Measurements from ENCODE around the gene NR3C2. TPM values are rescaled to one million over a fixed set of nuclear protein-coding genes. Genes with fewer than 3 reads are reported as not detected.

The NR3C2 gene
- total and polyA plus RNA-seq, 7 donors, result 0.70 to 17.9 (median 7.5) TPM

DNA sequence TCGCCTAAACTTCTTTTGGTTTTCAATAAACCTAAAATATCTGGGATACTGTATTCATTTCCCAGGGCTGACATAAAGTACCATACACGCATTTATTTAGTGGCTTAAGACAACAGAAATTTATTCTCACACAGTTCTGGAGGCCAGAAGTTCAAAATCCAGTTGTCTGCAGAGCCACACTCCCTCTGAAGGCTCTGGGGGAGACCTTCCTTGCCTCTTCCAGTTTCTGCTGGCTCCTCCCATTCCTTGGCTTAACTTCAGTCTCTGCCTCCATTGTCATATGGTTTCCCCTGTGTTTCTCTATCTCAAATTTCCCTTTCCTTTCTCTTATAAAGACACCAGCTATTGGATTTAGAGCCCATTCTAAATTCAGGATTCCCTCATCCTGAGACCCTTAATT is 44.4 kb downstream of the NR3C2 start:
- intact Hi-C loops (cut with DNase I), result no loop called here
- Histone ChIP-seq H3K9me3 (no peaks in the 10 kb centered on the region), H3K4me1 (peaks cover 18% of the 10 kb centered on the region), H3K36me3 (ENCODE audit: insufficient read depth in 1 of 2, low read depth in 1 of 2) (no peaks in the 10 kb centered on the region), H3K27ac (no peak overlapping the region), H3K27me3 (ENCODE audit: insufficient read depth in 3 of 3, low read length in 2 of 3) (no peaks in the 10 kb centered on the region), H3K4me3 (no peak overlapping the region)
- TF ChIP-seq, protein P1, sequence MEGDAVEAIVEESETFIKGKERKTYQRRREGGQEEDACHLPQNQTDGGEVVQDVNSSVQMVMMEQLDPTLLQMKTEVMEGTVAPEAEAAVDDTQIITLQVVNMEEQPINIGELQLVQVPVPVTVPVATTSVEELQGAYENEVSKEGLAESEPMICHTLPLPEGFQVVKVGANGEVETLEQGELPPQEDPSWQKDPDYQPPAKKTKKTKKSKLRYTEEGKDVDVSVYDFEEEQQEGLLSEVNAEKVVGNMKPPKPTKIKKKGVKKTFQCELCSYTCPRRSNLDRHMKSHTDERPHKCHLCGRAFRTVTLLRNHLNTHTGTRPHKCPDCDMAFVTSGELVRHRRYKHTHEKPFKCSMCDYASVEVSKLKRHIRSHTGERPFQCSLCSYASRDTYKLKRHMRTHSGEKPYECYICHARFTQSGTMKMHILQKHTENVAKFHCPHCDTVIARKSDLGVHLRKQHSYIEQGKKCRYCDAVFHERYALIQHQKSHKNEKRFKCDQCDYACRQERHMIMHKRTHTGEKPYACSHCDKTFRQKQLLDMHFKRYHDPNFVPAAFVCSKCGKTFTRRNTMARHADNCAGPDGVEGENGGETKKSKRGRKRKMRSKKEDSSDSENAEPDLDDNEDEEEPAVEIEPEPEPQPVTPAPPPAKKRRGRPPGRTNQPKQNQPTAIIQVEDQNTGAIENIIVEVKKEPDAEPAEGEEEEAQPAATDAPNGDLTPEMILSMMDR (IDR thresholded peaks at IDR 0.05), result no peak
- DNase-seq, result no peak
- 94 to 98% (median 95%) methylated on average over 2 of the region's 2 CpGs for WGBS, 3 donors
- ATAC-seq, result no peak

DNA sequence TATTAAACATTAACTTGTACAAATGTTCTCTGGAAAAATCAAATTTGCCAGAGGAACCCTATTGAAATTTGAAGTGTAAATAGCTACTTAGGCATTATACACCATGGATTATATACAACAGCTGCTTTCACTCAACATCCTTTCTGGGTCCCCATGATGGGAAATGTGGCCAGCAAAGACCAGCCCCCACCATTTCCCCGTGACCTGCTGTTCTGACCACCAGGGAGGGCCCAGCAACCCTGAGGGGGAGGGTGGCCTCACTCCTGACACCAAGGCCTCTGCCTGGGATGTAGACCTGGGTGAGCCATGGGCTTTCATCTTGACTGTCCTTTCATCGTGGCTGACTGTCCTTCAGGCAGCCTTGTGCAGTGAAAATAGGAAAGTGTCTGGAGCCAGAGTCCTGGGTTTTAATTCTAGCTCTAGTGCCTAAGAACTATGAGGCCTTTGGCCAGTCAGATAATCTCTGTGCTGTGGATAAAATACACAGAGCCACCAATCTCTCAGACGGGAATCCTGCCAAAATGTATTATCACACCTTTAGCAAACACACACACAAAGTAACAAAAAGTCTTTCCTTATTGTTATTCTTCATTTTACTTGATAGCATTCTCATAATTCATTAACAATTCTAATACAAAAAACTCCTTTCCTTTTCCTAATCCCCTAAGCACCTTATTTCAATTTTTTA is 45.1 kb downstream of the NR3C2 start:
- WGBS, 3 donors, result 57 to 81% (median 57%) methylated on average over 3 of the region's 3 CpGs
- Histone ChIP-seq H3K4me1 (peaks cover 14% of the 10 kb centered on the region), H3K4me3 (no peak overlapping the region), H3K27ac (no peak overlapping the region), H3K27me3 (ENCODE audit: insufficient read depth in 3 of 3, low read length in 2 of 3) (no peaks in the 10 kb centered on the region), H3K36me3 (ENCODE audit: insufficient read depth in 1 of 2, low read depth in 1 of 2) (no peaks in the 10 kb centered on the region), H3K9me3 (no peaks in the 10 kb centered on the region)
- ATAC-seq (no peak), DNase-seq (no peak)
- intact Hi-C loops (cut with DNase I), result no loop called here
- TF ChIP-seq, protein P1 (IDR thresholded peaks at IDR 0.05), result no peak

DNA sequence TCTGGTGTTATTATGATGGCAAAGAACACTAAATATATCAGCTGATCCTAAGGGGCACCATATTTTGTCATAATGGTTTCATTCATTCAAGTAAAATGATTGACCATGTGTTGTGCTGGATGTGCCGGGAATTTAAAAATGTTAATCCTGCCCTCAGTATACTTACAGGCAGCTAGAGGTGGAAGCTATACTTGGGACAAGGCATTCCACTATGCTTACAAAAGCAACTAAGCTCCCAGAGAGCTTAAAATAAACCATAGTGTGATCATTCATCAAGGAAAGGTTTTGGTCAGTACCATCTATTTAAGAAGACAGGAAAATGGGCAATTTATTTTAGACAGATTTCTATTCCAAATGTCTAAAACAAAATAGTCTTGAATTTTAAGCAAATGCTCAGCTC is 46.4 kb downstream of the NR3C2 start:
- Histone ChIP-seq H3K9me3 (no peaks in the 10 kb centered on the region), H3K4me1 (peaks cover 25% of the 10 kb centered on the region), H3K4me3 (no peak overlapping the region), H3K27me3 (ENCODE audit: insufficient read depth in 3 of 3, low read length in 2 of 3) (no peaks in the 10 kb centered on the region), H3K36me3 (ENCODE audit: insufficient read depth in 1 of 2, low read depth in 1 of 2) (no peaks in the 10 kb centered on the region), H3K27ac (no peak overlapping the region)
- DNase-seq (no peak), ATAC-seq (peak in 3 of 4 donors; percentile 53 to 86 (median 77))
- TF ChIP-seq, protein P1 (IDR thresholded peaks at IDR 0.05), result no peak
- WGBS, 3 donors, result 23 to 40% (median 30%) methylated on average over 1 of the region's 1 CpG
- intact Hi-C loops (cut with DNase I), result no loop called here

DNA sequence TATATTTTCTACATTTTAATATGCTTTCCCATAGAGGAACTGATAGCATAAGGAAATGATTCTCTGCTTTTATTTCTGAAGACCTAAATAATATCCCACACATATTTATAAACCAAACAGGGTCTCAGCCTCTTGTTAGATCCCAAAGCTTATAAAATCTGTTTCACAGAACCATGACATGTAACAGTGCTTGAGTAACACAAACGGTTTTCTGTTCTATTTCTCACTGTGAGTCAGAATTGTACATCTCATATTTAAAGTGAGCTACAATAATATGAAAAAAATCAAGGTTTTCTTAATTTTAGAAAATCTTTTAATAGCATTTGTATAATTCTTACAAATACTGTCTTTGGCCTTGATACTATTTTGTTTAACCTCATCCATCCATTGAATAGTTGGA is 51.2 kb downstream of the NR3C2 start:
- Histone ChIP-seq H3K4me1 (peaks cover 35% of the 10 kb centered on the region), H3K27me3 (ENCODE audit: insufficient read depth in 3 of 3, low read length in 2 of 3) (no peaks in the 10 kb centered on the region), H3K4me3 (no peak overlapping the region), H3K27ac (no peak overlapping the region), H3K36me3 (ENCODE audit: insufficient read depth in 1 of 2, low read depth in 1 of 2) (no peaks in the 10 kb centered on the region), H3K9me3 (no peaks in the 10 kb centered on the region)
- WGBS, 3 donors, result 41 to 49% (median 41%) methylated on average over 1 of the region's 1 CpG
- TF ChIP-seq, protein P1 (IDR thresholded peaks at IDR 0.05), result no peak
- ATAC-seq, result no peak
- no peak for DNase-seq
- intact Hi-C loops (cut with DNase I), result no loop called here

DNA sequence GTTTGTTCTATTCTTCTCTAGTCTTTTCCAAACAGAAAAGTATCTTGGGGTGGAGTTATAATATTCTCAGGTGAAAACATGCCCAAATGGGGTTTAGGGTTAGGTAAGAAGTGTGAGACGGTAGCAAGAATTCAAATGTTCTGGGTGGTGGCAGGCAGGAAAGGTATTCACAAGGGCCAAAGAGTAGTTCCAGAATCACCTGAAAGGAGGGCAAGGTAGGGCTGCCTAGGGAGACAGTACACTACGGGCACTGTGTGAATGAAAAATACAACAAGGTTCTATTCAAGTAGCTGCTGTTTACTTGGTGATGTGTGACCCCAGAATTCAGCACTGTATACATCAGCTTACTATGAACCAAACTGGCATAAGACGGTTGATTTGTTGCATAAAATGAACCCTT is 51.9 kb downstream of the NR3C2 start:
- H3K36me3 ChIP-seq (ENCODE audit: insufficient read depth in 1 of 2, low read depth in 1 of 2), result no peaks in the 10 kb centered on the region
- no peak overlapping the region for H3K27ac ChIP-seq
- no peak overlapping the region for H3K4me3 ChIP-seq
- TF ChIP-seq, protein P1 (IDR thresholded peaks at IDR 0.05), result no peak
- intact Hi-C loops (cut with DNase I), result no loop called here
- WGBS, 3 donors, result 82 to 97% (median 82%) methylated on average over 3 of the region's 3 CpGs
- H3K9me3 ChIP-seq, result no peaks in the 10 kb centered on the region
- DNase-seq (no peak), ATAC-seq (no peak)
- no peaks in the 10 kb centered on the region for H3K27me3 ChIP-seq (ENCODE audit: insufficient read depth in 3 of 3, low read length in 2 of 3)
- H3K4me1 ChIP-seq, result peaks cover 31% of the 10 kb centered on the region
